GM12878 (cell line): ENCODE results near the gene IKZF1. TPM values are rescaled to one million over a fixed set of nuclear protein-coding genes. Genes with fewer than 3 reads are reported as not detected.
A peak's percentile ranks its signal among the peaks of the same experiment; 100 is the strongest.

Source experiments
- ATAC-seq: fragments of 200-7000 bp; cut with Tn5 transposase; 3 replicates; pipeline ENCODE4 v1.9.1; 2020; ENCODE audit warnings: mild to moderate bottlenecking, moderate library complexity
- BruUV-seq: library from RNA; stranded (reverse); fragments of 400-500 nt; replicated peaks from 2 replicates; lab custom pipeline; 2021; lab: Mats Ljungman, UMichigan
- CTCF ChIA-PET: fragments of 300-600 bp; sonication (Branson Sonifier 250); formaldehyde crosslinking; extraction: SDS; loops from one replicate; lab custom pipeline; 2021; ENCODE audit warnings: inconsistent platforms; lab: Yijun Ruan, JAX
- POLR2A ChIA-PET: fragments of 350-600 bp; formaldehyde crosslinking; extraction: SDS; loops from one replicate; lab custom pipeline; 2021; ENCODE audit warnings: inconsistent platforms; lab: Charles Lee
- RAD21 ChIA-PET: fragments of 300-600 bp; sonication (Branson Sonifier 250); formaldehyde crosslinking; loops from one replicate; lab custom pipeline; 2023; ENCODE audit warnings: antibody characterized with exemption; ENCODE audit not compliant: unreplicated experiment; lab: Charles Lee
- SMC1A ChIA-PET: fragments of 300-600 bp; sonication (Branson Sonifier 250); formaldehyde crosslinking; loops from one replicate; lab custom pipeline; 2023; ENCODE audit not compliant: unreplicated experiment, uncharacterized antibody; lab: Charles Lee
- DNase-seq: peaks from one replicate; pipeline ENCODE4 v3.0.0-alpha.2; 2011; ENCODE audit warnings: low read depth, low spot score
- FAIRE-seq: peaks from 3 replicates; lab custom pipeline; 2011; peaks lifted over from hg19 to GRCh38; lab: Jason Lieb, UNC
- H2AFZ ChIP-seq: 2 replicates; pipeline ENCODE4 v1.6.0; 2011; ENCODE audit warnings: low read depth, low read length, control low read depth; ENCODE audit not compliant: control insufficient read depth
- H3K27ac ChIP-seq: 2 replicates; pipeline ENCODE4 v1.5.1; 2011; ENCODE audit warnings: control low read depth; ENCODE audit not compliant: control insufficient read depth, insufficient read depth
- H3K27me3 ChIP-seq, 2 experiments: replicated peaks in 1 of 2; 2 replicates each; pipeline versions ENCODE4 v1.6.0 to v1.6.1; 2011; ENCODE audit warnings: low read length in 1 of 2; ENCODE audit not compliant: control insufficient read depth in 2 of 2, insufficient read depth in 2 of 2
- H3K36me3 ChIP-seq, 2 experiments: 2 replicates each; pipeline ENCODE4 v1.5.1; 2011; ENCODE audit warnings: low read length in 1 of 2; ENCODE audit not compliant: control insufficient read depth in 2 of 2, insufficient read depth in 2 of 2
- H3K4me1 ChIP-seq: 2 replicates; pipeline ENCODE4 v1.6.1; 2011; ENCODE audit warnings: mild to moderate bottlenecking, low read length, moderate library complexity, mixed read lengths; ENCODE audit not compliant: control insufficient read depth, insufficient read depth
- H3K4me2 ChIP-seq: 2 replicates; pipeline ENCODE4 v1.6.0; 2011; ENCODE audit warnings: control low read depth; ENCODE audit not compliant: control insufficient read depth, insufficient read depth
- H3K4me3 ChIP-seq: fragments of 200-600 bp; sonication (generic); 2 replicates; pipeline ENCODE4 v1.5.1; 2016
- H3K79me2 ChIP-seq: 2 replicates; pipeline ENCODE4 v1.6.0; 2011; ENCODE audit warnings: low read length; ENCODE audit not compliant: control insufficient read depth, insufficient read depth
- H3K9ac ChIP-seq: 2 replicates; pipeline ENCODE4 v1.8.0; 2011; ENCODE audit warnings: low read length, control low read depth, mixed read lengths; ENCODE audit not compliant: control insufficient read depth, insufficient read depth
- H3K9me3 ChIP-seq: replicated peaks from 3 replicates; pipeline ENCODE4 v1.5.1; 2011; ENCODE audit warnings: mild to moderate bottlenecking, low read length; ENCODE audit not compliant: control insufficient read depth, insufficient read depth
- H4K20me1 ChIP-seq: 2 replicates; pipeline ENCODE4 v1.6.0; 2011; ENCODE audit not compliant: control insufficient read depth, insufficient read depth
- ATF7 ChIP-seq: fragments of 450-650 bp; IDR thresholded peaks from 2 replicates; pipeline ENCODE4 v1.6.1; 2016; ENCODE audit warnings: low read depth, mild to moderate bottlenecking
- BCLAF1 ChIP-seq: fragments of 450-650 bp; IDR thresholded peaks from 2 replicates; pipeline ENCODE4 v1.6.1; 2017; ENCODE audit warnings: antibody characterized with exemption, mild to moderate bottlenecking, moderate library complexity
- BHLHE40 ChIP-seq, 2 experiments: fragments of 450-650 bp in 1 of 2; IDR thresholded peaks; 2 replicates each; pipeline ENCODE4 v1.6.1; 2011 to 2017; ENCODE audit warnings: low read depth in 2 of 2, borderline replicate concordance in 1 of 2, improper control_type of control experiment in 1 of 2, low read length in 1 of 2, mild to moderate bottlenecking in 1 of 2
- CEBPB ChIP-seq, 2 experiments: fragments of 150-350 bp in 1 of 2; IDR thresholded peaks; 2 replicates each; pipeline ENCODE4 v1.6.1; 2012 to 2014; ENCODE audit warnings: low read depth in 2 of 2, low read length in 2 of 2, borderline replicate concordance in 1 of 2, inconsistent platforms in 1 of 2
- MLLT1 ChIP-seq: fragments of 450-650 bp; IDR thresholded peaks from 2 replicates; pipeline ENCODE4 v1.6.1; 2016; ENCODE audit warnings: mild to moderate bottlenecking
- SKIL ChIP-seq: fragments of 450-650 bp; IDR thresholded peaks from 2 replicates; pipeline ENCODE4 v1.6.1; 2017; ENCODE audit warnings: mild to moderate bottlenecking, low read depth, inconsistent platforms; ENCODE audit not compliant: poor library complexity, severe bottlenecking
- ZBTB4 ChIP-seq: fragments of 450-650 bp; formaldehyde crosslinking; IDR thresholded peaks from 2 replicates; pipeline ENCODE4 v1.4.0; 2022; ENCODE audit warnings: mild to moderate bottlenecking, moderate library complexity
- WGBS: methylation state at CpG from one replicate; pipeline ENCODE4 v1.1.6; 2016; ENCODE audit warnings: low lambda C conversion rate; ENCODE audit not compliant: insufficient replicate concordance, insufficient coverage; ENCODE audit errors: missing lambda C conversion rate; 5-methylcytosine and 5-hydroxymethylcytosine counted together
- in situ Hi-C: fragments of 300-500 bp; cut with MboI; formaldehyde crosslinking; loops from 9 replicates; pipeline ENCODE4 v1.14.3; 2018; ENCODE audit warnings: mixed read lengths
- intact Hi-C: fragments of 100-400 bp; cut with micrococcal nuclease; formaldehyde crosslinking; loops from one replicate; pipeline ENCODE4 v1.14.2; 2022; ENCODE audit not compliant: unreplicated experiment
- polyA plus RNA-seq, 11 experiments: library from polyadenylated mRNA; depleted of rRNA in 4 of 11; unstranded in 6 of 11; stranded (reverse) in 5 of 11; fragments of >200 nt; fragmentation: Nextera tagmentation in 4 of 11; fragmentation: Illumina TruSeq in 1 of 11; extraction: Ambion mirVana in 4 of 11; extraction: Trizol in 1 of 11; gene quantifications; 1 replicate in 1 of 11; 2 replicates in 10 of 11; pipeline versions ENCODE4 v1.2.1 to v1.2.3, GENCODE V29; 2011 to 2016; ENCODE audit warnings: inconsistent platforms in 2 of 11, missing spikeins in 2 of 11, low read depth in 1 of 11
- total RNA-seq, 4 experiments: library from RNA; depleted of rRNA in 3 of 4; stranded (reverse); fragments of >200 nt in 3 of 4; fragmentation: Illumina TruSeq in 1 of 4; extraction: Trizol in 1 of 4; gene quantifications; 2 replicates each; pipeline versions ENCODE4 v1.2.1 to v1.2.3, GENCODE V29; 2013 to 2021

IKZF1 gene
- total and polyA plus RNA-seq, 10 of the 15 experiments (the other 5 are each of a cell fraction or from before 2014, with no cell fraction given), result 27.2 to 125 (median 71.6) TPM

GRCh38 chr7:50327443-50327842 lies 22.9 kb downstream of the IKZF1 start (continued):
- TF ChIP-seq SKIL (peak; percentile 32), ATF7 (peak; percentile 29; the same call in 1 of the 2 replicates)

- Histone ChIP-seq H3K9ac (no peak overlapping the region), H3K4me1 (peaks cover 55% of the 10 kb centered on the region), H2AFZ (no peak overlapping the region), H3K27ac (peak overlapping the region; percentile 72), H4K20me1 (no peaks in the 10 kb centered on the region), H3K79me2 (peaks cover 21% of the 10 kb centered on the region), H3K4me2 (peak overlapping the region; percentile 59), H3K9me3 (no peaks in the 10 kb centered on the region), H3K36me3 (peaks cover 7 to 9% of the 10 kb centered on the region in 2 experiments), H3K4me3 (no peak overlapping the region), H3K27me3 (no peaks in the 10 kb centered on the region)
- SMC1A ChIA-PET, result interaction anchor here (0.6 to 4.7 kb wide), 11 partner anchors 10 to 128 kb away, joined by 3 to 91 read pairs (median 5); partner anchors contain the start of gene IKZF1
- in situ Hi-C loops, result no loop called here
- CTCF ChIA-PET, result interaction anchor here (1.0 to 2.5 kb wide), 5 partner anchors 12 to 119 kb away, joined by 3 to 14 read pairs (median 4); no protein-coding TSS in a partner anchor
- RAD21 ChIA-PET, result interaction anchor here (1.0 to 3.1 kb wide), 8 partner anchors 10 to 115 kb away, joined by 3 to 45 read pairs (median 10); no protein-coding TSS in a partner anchor
- POLR2A ChIA-PET, result interaction anchor here (3.1 kb wide), 2 partner anchors 8 to 17 kb away, joined by 11 to 14 read pairs; no protein-coding TSS in a partner anchor
- ATAC-seq (peak; percentile 50), DNase-seq (no peak), FAIRE-seq (no peak)
- BruUV-seq, result no TSS peak
- intact Hi-C loops, result no loop called here
- WGBS, result under 1% methylated on average over 9 of the region's 9 CpGs
- TF ChIP-seq ZBTB4 (CRISPR knock-in tag) (no peak), MLLT1 (no peak), CEBPB (IDR thresholded peaks at IDR 0.05; ENCODE audit: borderline replicate concordance in 1 of 2, low read depth in 2 of 2, low read length in 2 of 2) (no peak), BHLHE40 (IDR thresholded peaks at IDR 0.05; ENCODE audit: borderline replicate concordance in 1 of 2, low read depth in 2 of 2, low read length in 1 of 2) (peak; percentile 83 to 84), BCLAF1 (no peak)
Measured at GRCh38 chr7:50329775-50330174, 25.3 kb downstream of the IKZF1 start.
